GM23338 (cell line): ENCODE data around the gene POTEC.
"Not testable (repeated sequence)": the region's sequence is repeated elsewhere in the genome, so short reads cannot be mapped to it uniquely, and the experiment has no call there.

Experiments
- CREB1 ChIP-seq: fragments of 250-450 bp; sonication (Bioruptor Pico); IDR thresholded peaks from 2 replicates; pipeline ENCODE4 v1.5.0; 2020; ENCODE audit warnings: low read depth, mild to moderate bottlenecking, moderate library complexity
- EZH2 ChIP-seq: fragments of 200-600 bp; sonication (generic); IDR thresholded peaks from one replicate; pipeline ENCODE4 v1.8.0; 2017; ENCODE audit warnings: antibody characterized with exemption, mild to moderate bottlenecking, low read depth; ENCODE audit not compliant: unreplicated experiment
- EZH2phosphoT487 ChIP-seq: fragments of 200-600 bp; sonication (generic); IDR thresholded peaks from one replicate; pipeline ENCODE4 v1.8.1; 2018; ENCODE audit warnings: antibody characterized with exemption; ENCODE audit not compliant: unreplicated experiment
- JUNB ChIP-seq: IDR thresholded peaks from one replicate; pipeline ENCODE4 v1.6.1; 2016; ENCODE audit warnings: antibody characterized with exemption; ENCODE audit not compliant: unreplicated experiment
- NANOG ChIP-seq: IDR thresholded peaks from 2 replicates; pipeline ENCODE4 v1.6.1; 2016; ENCODE audit warnings: antibody characterized with exemption, borderline replicate concordance
- POLR2AphosphoS5 ChIP-seq: IDR thresholded peaks from 2 replicates; pipeline ENCODE4 v1.6.1; 2016; ENCODE audit warnings: antibody characterized with exemption, low read depth
- STAT1 ChIP-seq: IDR thresholded peaks from one replicate; pipeline ENCODE4 v1.6.1; 2016; ENCODE audit warnings: antibody characterized with exemption; ENCODE audit not compliant: unreplicated experiment
- TF ChIP-seq, protein P1 (sequence below), 2 experiments: fragments of 200-600 bp in 1 of 2; sonication (generic) in 1 of 2; conservative IDR thresholded peaks; 2 replicates each; pipeline versions ENCODE4 v1.5.1 to v1.6.1; 2016 to 2017; ENCODE audit warnings: antibody characterized with exemption in 2 of 2, low read depth in 2 of 2, mild to moderate bottlenecking in 2 of 2, moderate library complexity in 1 of 2
- TF ChIP-seq, protein P2 (sequence below): IDR thresholded peaks from one replicate; pipeline ENCODE4 v1.6.1; 2018; ENCODE audit warnings: antibody characterized with exemption; ENCODE audit not compliant: unreplicated experiment
- TF ChIP-seq, protein P3 (sequence below): IDR thresholded peaks from 2 replicates; pipeline ENCODE4 v1.6.1; 2016; ENCODE audit warnings: antibody characterized with exemption

DNA sequence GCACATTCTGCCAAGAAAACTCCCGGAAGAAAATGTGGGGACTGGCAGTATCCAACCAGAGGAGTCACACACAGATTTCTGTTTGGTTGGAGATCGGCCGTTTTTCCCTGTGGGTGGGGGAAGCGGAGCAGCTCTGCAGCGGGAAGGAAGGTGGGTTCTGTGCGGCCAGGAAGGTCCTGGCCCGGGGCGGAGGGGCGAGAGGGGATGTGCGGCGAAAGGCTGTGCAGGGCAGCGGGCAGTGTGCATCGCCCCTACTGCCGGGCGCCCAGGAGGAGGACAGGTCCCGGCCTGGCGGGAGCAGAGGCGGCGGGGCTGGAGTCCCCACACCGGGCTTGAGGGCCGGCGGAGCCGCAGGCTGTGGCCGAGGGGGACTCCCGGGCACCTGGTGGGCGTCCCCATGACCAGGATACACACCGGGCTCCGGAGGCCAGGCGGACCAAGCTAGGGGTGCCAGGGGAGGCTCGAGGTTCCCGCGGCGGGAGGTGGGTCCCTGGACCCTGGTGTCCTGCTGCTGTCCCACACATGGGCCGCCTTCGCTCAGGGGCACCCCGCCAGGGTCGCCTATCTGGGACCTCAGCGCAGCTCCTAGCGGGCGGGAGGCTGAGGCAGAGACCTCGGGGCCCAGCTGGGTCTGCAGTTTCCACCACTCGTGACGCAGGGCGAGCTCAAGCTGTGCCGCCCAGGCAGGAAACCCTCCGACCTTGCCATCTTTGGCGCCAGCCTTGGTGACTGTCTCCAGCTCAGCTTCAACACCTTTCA, 54.0 kb downstream of the POTEC start:
- TF ChIP-seq, protein P1, sequence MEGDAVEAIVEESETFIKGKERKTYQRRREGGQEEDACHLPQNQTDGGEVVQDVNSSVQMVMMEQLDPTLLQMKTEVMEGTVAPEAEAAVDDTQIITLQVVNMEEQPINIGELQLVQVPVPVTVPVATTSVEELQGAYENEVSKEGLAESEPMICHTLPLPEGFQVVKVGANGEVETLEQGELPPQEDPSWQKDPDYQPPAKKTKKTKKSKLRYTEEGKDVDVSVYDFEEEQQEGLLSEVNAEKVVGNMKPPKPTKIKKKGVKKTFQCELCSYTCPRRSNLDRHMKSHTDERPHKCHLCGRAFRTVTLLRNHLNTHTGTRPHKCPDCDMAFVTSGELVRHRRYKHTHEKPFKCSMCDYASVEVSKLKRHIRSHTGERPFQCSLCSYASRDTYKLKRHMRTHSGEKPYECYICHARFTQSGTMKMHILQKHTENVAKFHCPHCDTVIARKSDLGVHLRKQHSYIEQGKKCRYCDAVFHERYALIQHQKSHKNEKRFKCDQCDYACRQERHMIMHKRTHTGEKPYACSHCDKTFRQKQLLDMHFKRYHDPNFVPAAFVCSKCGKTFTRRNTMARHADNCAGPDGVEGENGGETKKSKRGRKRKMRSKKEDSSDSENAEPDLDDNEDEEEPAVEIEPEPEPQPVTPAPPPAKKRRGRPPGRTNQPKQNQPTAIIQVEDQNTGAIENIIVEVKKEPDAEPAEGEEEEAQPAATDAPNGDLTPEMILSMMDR (conservative IDR thresholded peaks at IDR 0.05; ENCODE audit: low read depth in 2 of 2) = not testable (repeated sequence)
- not testable (repeated sequence) for TF ChIP-seq POLR2AphosphoS5; EZH2phosphoT487; EZH2; STAT1; NANOG; JUNB; CREB1 (CRISPR knock-in tag)
- TF ChIP-seq, protein P2, sequence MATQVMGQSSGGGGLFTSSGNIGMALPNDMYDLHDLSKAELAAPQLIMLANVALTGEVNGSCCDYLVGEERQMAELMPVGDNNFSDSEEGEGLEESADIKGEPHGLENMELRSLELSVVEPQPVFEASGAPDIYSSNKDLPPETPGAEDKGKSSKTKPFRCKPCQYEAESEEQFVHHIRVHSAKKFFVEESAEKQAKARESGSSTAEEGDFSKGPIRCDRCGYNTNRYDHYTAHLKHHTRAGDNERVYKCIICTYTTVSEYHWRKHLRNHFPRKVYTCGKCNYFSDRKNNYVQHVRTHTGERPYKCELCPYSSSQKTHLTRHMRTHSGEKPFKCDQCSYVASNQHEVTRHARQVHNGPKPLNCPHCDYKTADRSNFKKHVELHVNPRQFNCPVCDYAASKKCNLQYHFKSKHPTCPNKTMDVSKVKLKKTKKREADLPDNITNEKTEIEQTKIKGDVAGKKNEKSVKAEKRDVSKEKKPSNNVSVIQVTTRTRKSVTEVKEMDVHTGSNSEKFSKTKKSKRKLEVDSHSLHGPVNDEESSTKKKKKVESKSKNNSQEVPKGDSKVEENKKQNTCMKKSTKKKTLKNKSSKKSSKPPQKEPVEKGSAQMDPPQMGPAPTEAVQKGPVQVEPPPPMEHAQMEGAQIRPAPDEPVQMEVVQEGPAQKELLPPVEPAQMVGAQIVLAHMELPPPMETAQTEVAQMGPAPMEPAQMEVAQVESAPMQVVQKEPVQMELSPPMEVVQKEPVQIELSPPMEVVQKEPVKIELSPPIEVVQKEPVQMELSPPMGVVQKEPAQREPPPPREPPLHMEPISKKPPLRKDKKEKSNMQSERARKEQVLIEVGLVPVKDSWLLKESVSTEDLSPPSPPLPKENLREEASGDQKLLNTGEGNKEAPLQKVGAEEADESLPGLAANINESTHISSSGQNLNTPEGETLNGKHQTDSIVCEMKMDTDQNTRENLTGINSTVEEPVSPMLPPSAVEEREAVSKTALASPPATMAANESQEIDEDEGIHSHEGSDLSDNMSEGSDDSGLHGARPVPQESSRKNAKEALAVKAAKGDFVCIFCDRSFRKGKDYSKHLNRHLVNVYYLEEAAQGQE = not testable (repeated sequence)
- TF ChIP-seq, protein P3, sequence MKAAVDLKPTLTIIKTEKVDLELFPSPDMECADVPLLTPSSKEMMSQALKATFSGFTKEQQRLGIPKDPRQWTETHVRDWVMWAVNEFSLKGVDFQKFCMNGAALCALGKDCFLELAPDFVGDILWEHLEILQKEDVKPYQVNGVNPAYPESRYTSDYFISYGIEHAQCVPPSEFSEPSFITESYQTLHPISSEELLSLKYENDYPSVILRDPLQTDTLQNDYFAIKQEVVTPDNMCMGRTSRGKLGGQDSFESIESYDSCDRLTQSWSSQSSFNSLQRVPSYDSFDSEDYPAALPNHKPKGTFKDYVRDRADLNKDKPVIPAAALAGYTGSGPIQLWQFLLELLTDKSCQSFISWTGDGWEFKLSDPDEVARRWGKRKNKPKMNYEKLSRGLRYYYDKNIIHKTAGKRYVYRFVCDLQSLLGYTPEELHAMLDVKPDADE = not testable (repeated sequence)
